B cell (primary cell): Measurements from ENCODE around the gene FUCA1. TPM values are rescaled to one million over a fixed set of nuclear protein-coding genes. Genes with fewer than 3 reads are reported as not detected.

Experiments
- ATAC-seq: fragments of 200-7000 bp; cut with Tn5 transposase; one replicate; pipeline ENCODE4 v1.10.0; 2021; ENCODE audit warnings: low read depth, mild to moderate bottlenecking, moderate number of reproducible peaks, moderate library complexity
- CTCF ChIA-PET: fragments of 350-600 bp; sonication (Branson Sonifier 250); formaldehyde crosslinking; loops from one replicate; lab custom pipeline; 2021; ENCODE audit warnings: antibody characterized with exemption, inconsistent platforms; lab: Charles Lee
- POLR2A ChIA-PET: fragments of 350-600 bp; sonication (Branson Sonifier 250); formaldehyde crosslinking; loops from one replicate; lab custom pipeline; 2021; ENCODE audit warnings: antibody characterized with exemption; lab: Charles Lee
- DNase-seq: peaks from one replicate; pipeline ENCODE4 v3.0.0; 2013
- H2AFZ ChIP-seq: 2 replicates; pipeline ENCODE4 v1.6.1; 2012; ENCODE audit warnings: mild to moderate bottlenecking, low read depth, low read length; ENCODE audit not compliant: insufficient read depth, poor library complexity, severe bottlenecking
- H3K27ac ChIP-seq, 2 donors: 1 replicate in 1 of 2; 2 replicates in 1 of 2; pipeline ENCODE4 v1.5.1; 2012 to 2013; ENCODE audit warnings: low read length in 2 of 2, mild to moderate bottlenecking in 2 of 2, moderate library complexity in 1 of 2
- H3K27me3 ChIP-seq, 4 experiments: fragments of 200-600 bp in 1 of 4; sonication (generic) in 1 of 4; replicated peaks in 1 of 4; 1 replicate in 2 of 4; 2 replicates in 2 of 4; pipeline versions ENCODE4 v1.6.1 to v1.7.0; 2013 to 2016; ENCODE audit warnings: low read length in 3 of 4, mild to moderate bottlenecking in 2 of 4, mixed read lengths in 1 of 4, moderate library complexity in 1 of 4; ENCODE audit not compliant: insufficient read depth in 4 of 4, control insufficient read depth in 3 of 4; ENCODE audit errors: control extremely low read depth in 1 of 4
- H3K36me3 ChIP-seq, 2 experiments: replicated peaks in 1 of 2; 1 replicate in 1 of 2; 2 replicates in 1 of 2; pipeline versions ENCODE4 v1.6.1 to v1.7.1; 2013; ENCODE audit warnings: low read length in 1 of 2; ENCODE audit not compliant: insufficient read depth in 2 of 2, control insufficient read depth in 1 of 2; ENCODE audit errors: control extremely low read depth in 1 of 2, extremely low read depth in 1 of 2
- H3K4me1 ChIP-seq, 2 donors: fragments of 200-600 bp in 1 of 2; sonication (generic) in 1 of 2; 1 replicate in 1 of 2; 2 replicates in 1 of 2; pipeline versions ENCODE4 v1.5.1 to v1.6.1; 2013 to 2017; ENCODE audit warnings: low read length in 2 of 2; ENCODE audit not compliant: control insufficient read depth in 2 of 2, insufficient read depth in 2 of 2
- H3K4me2 ChIP-seq: replicated peaks from 2 replicates; pipeline ENCODE3; 2012; ENCODE audit warnings: mild to moderate bottlenecking, low read depth, low read length; ENCODE audit not compliant: poor library complexity, severe bottlenecking
- H3K4me3 ChIP-seq, 5 experiments: fragments of 200-600 bp in 1 of 5; sonication (generic) in 1 of 5; 1 replicate in 3 of 5; 2 replicates in 2 of 5; pipeline versions ENCODE4 v1.5.1 to v1.7.0; 2011 to 2016; ENCODE audit warnings: low read length in 4 of 5, mild to moderate bottlenecking in 4 of 5, low read depth in 2 of 5, control low read depth in 1 of 5, moderate library complexity in 1 of 5; ENCODE audit not compliant: insufficient read depth in 1 of 5; ENCODE audit errors: control extremely low read depth in 1 of 5, extremely low read depth in 1 of 5
- H3K79me2 ChIP-seq: fragments of 200-600 bp; sonication (generic); one replicate; pipeline ENCODE4 v1.6.0; 2016; ENCODE audit warnings: low read length; ENCODE audit not compliant: control insufficient read depth, insufficient read depth
- H3K9ac ChIP-seq: fragments of 200-600 bp; sonication (generic); 2 replicates; pipeline ENCODE4 v1.6.1; 2017; ENCODE audit warnings: mild to moderate bottlenecking, low read length, moderate library complexity
- H3K9me3 ChIP-seq, 3 donors: one replicate each; pipeline versions ENCODE4 v1.6.1 to v1.7.1; 2013; ENCODE audit warnings: low read length in 2 of 3; ENCODE audit not compliant: control insufficient read depth in 2 of 3, insufficient read depth in 1 of 3; ENCODE audit errors: control extremely low read depth in 1 of 3
- H4K20me1 ChIP-seq: 2 replicates; pipeline ENCODE4 v1.6.0; 2012; ENCODE audit warnings: mild to moderate bottlenecking, low read length; ENCODE audit not compliant: insufficient read depth, control insufficient read depth, poor library complexity, severe bottlenecking
- H3K27ac Mint-ChIP-seq: one replicate; pipeline ENCODE4 v1.8.0; 2021; ENCODE audit warnings: mixed read lengths
- H3K27me3 Mint-ChIP-seq: one replicate; pipeline ENCODE4 v1.8.0; 2021; ENCODE audit warnings: mixed read lengths
- H3K4me1 Mint-ChIP-seq: one replicate; pipeline ENCODE4 v1.8.0; 2021; ENCODE audit warnings: mixed read lengths
- H3K4me3 Mint-ChIP-seq: one replicate; pipeline ENCODE4 v1.8.0; 2021; ENCODE audit warnings: mixed read lengths
- H3K9me3 Mint-ChIP-seq: one replicate; pipeline ENCODE4 v1.8.0; 2022; ENCODE audit warnings: mixed read lengths; ENCODE audit not compliant: insufficient read depth
- EZH2 ChIP-seq: IDR thresholded peaks from 2 replicates; pipeline ENCODE4 v1.6.1; 2012; ENCODE audit warnings: borderline replicate concordance, low read depth, mild to moderate bottlenecking, moderate library complexity, low read length; ENCODE audit not compliant: insufficient read depth, poor library complexity, severe bottlenecking
- WGBS: methylation state at CpG from one replicate; pipeline ENCODE4 v1.1.5; 2013; ENCODE audit warnings: missing lambda C conversion rate; ENCODE audit not compliant: insufficient coverage; 5-methylcytosine and 5-hydroxymethylcytosine counted together
- intact Hi-C: fragments of 100-400 bp; cut with micrococcal nuclease; formaldehyde crosslinking; loops from one replicate; pipeline ENCODE4 v1.10.0; 2022
- polyA minus RNA-seq: library from RNA; depleted of rRNA, polyadenylated mRNA; stranded (reverse); fragments of >200 nt; gene quantifications from 2 replicates; pipeline ENCODE4 v1.2.3, GENCODE V29; 2012
- polyA plus RNA-seq: library from polyadenylated mRNA; depleted of rRNA; stranded (reverse); fragments of >200 nt; gene quantifications from 2 replicates; pipeline ENCODE4 v1.2.3, GENCODE V29; 2012
- total RNA-seq, 2 donors: library from RNA; stranded (reverse); fragments of 120-200 nt in 1 of 2; gene quantifications; 1 replicate in 1 of 2; 2 replicates in 1 of 2; pipeline versions ENCODE4 v1.2.3 to v1.2.4, GENCODE V29; 2013 to 2022
- TF ChIP-seq, protein P1 (sequence below): fragments of 200-600 bp; IDR thresholded peaks from one replicate; pipeline ENCODE4 v1.8.0; 2022; ENCODE audit warnings: antibody characterized with exemption, mild to moderate bottlenecking

The FUCA1 gene
- total RNA-seq, result 17.4 and 19.3 TPM in 2 replicates
- total RNA-seq (2013), result 14.1 TPM
- polyA plus RNA-seq, result 8.0 and 9.7 TPM in 2 replicates
- polyA minus RNA-seq, result 7.3 and 7.7 TPM in 2 replicates

DNA sequence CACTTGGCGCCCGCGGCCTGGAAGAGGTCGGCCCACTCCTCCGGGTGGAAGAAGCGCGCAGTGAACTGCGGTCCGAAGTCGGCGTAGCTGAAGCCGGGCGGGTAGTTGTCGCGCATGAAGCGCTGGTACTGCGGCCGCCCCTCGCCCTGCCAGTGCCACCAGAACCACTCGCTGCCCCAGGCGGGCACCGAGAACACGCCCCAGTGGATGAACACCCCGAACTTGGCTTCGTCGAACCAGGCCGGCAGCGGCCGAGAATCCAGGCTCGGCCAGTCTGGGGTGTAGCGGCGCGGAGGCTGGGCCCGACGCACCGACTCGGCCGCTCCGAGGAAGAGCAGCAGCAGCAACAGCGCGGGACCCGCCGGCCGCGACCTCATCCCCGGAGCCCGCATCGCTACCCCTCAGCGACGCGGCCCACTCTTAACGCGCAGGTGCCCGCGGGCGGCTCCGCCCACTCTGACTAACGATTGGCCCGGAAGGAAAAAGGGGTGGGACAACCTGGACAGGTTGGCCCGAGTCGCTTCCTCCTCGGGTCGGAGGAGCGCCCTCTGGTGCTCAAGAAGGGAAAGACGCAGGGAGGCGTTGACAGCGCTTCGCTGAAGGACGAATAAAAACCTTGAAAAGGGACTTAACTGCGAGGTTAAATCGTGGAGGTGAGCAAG is at the start of gene FUCA1:
Gene FUCA1, minus strand, starts transcription at position 396 of the 662 bp plus-strand sequence. Its CDS starts 4 bp downstream, at position 392.
- TF ChIP-seq, protein P1, sequence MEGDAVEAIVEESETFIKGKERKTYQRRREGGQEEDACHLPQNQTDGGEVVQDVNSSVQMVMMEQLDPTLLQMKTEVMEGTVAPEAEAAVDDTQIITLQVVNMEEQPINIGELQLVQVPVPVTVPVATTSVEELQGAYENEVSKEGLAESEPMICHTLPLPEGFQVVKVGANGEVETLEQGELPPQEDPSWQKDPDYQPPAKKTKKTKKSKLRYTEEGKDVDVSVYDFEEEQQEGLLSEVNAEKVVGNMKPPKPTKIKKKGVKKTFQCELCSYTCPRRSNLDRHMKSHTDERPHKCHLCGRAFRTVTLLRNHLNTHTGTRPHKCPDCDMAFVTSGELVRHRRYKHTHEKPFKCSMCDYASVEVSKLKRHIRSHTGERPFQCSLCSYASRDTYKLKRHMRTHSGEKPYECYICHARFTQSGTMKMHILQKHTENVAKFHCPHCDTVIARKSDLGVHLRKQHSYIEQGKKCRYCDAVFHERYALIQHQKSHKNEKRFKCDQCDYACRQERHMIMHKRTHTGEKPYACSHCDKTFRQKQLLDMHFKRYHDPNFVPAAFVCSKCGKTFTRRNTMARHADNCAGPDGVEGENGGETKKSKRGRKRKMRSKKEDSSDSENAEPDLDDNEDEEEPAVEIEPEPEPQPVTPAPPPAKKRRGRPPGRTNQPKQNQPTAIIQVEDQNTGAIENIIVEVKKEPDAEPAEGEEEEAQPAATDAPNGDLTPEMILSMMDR, result peak; percentile 93
- no peak for TF ChIP-seq EZH2
- under 1% methylated on average over 71 of the region's 71 CpGs for WGBS
- intact Hi-C loops, result loop anchor here (1.0 kb wide), 7 partner anchors 10 to 177 kb away; partner anchors contain the start of genes HMGCL and RPL11
- peak within 1 kb of the TSS; percentile 90 for H2AFZ ChIP-seq
- ChIA-PET CTCF (interaction anchor here (0.6 to 6.6 kb wide), 7 partner anchors 8 to 96 kb away, joined by 3 to 40 read pairs (median 4); partner anchors contain the start of genes CNR2 and HMGCL), POLR2A (interaction anchor here (0.9 to 1.1 kb wide), 3 partner anchors 42 to 58 kb away, joined by 3 to 9 read pairs (median 7); partner anchors contain the start of gene CNR2)
- no peaks in the 10 kb centered on the region for H3K9me3 Mint-ChIP-seq
- peak within 1 kb of the TSS in 1 of 2 donors; percentile 73 for H3K27ac ChIP-seq
- H3K9ac ChIP-seq, result peak within 1 kb of the TSS; percentile 87
- peak; percentile 98 for ATAC-seq
- peaks cover 0 to 23% of the 10 kb centered on the region in 2 experiments for H3K36me3 ChIP-seq
- H3K27me3 Mint-ChIP-seq, result no peaks in the 10 kb centered on the region
- H3K4me3 Mint-ChIP-seq, result peak within 1 kb of the TSS; percentile 93
- no peaks in the 10 kb centered on the region for H3K27me3 ChIP-seq
- peak within 1 kb of the TSS; percentile 93 for H3K4me2 ChIP-seq
- peak within 1 kb of the TSS; percentile 42 to 81 (median 61) for H3K4me3 ChIP-seq
- H3K4me1 ChIP-seq, result peaks cover 18% of the 10 kb centered on the region in 2 donors
- H4K20me1 ChIP-seq, result peaks cover 22% of the 10 kb centered on the region
- H3K4me1 Mint-ChIP-seq, result peaks cover 45% of the 10 kb centered on the region
- DNase-seq, result peak; percentile 97
- no peaks in the 10 kb centered on the region for H3K9me3 ChIP-seq
- peaks cover 54% of the 10 kb centered on the region for H3K79me2 ChIP-seq
- H3K27ac Mint-ChIP-seq, result peak within 1 kb of the TSS; percentile 91
